Calu3 (cell line): ENCODE measurements around the gene MTERF4. TPM values are rescaled to one million over a fixed set of nuclear protein-coding genes. Genes with fewer than 3 reads are reported as not detected.
"Not testable (repeated sequence)": the region's sequence is repeated elsewhere in the genome, so short reads cannot be mapped to it uniquely, and the experiment has no call there.

Experiments used
- BruUV-seq: library from RNA; stranded (reverse); fragments of 400-500 nt; replicated peaks from 2 replicates; lab custom pipeline; 2021; lab: Mats Ljungman, UMichigan
- CTCF ChIA-PET: fragments of 300-600 bp; sonication (Branson Sonifier 250); formaldehyde crosslinking; loops from one replicate; lab custom pipeline; 2022; ENCODE audit warnings: antibody characterized with exemption; lab: Charles Lee
- DNase-seq: peaks from one replicate; pipeline ENCODE4 v3.0.0; 2022
- H3K27ac Mint-ChIP-seq: one replicate; pipeline ENCODE4 v1.8.0; 2022; ENCODE audit warnings: mixed read lengths; ENCODE audit not compliant: unreplicated experiment
- H3K27me3 Mint-ChIP-seq: one replicate; pipeline ENCODE4 v1.8.0; 2022; ENCODE audit warnings: mixed read lengths; ENCODE audit not compliant: unreplicated experiment
- H3K36me3 Mint-ChIP-seq: one replicate; pipeline ENCODE4 v1.8.0; 2022; ENCODE audit warnings: mild to moderate bottlenecking, moderate library complexity, mixed read lengths; ENCODE audit not compliant: insufficient read depth, unreplicated experiment
- H3K4me1 Mint-ChIP-seq: one replicate; pipeline ENCODE4 v1.8.0; 2022; ENCODE audit warnings: mild to moderate bottlenecking, low read depth, mixed read lengths; ENCODE audit not compliant: unreplicated experiment
- H3K4me3 Mint-ChIP-seq: one replicate; pipeline ENCODE4 v1.8.0; 2022; ENCODE audit warnings: mild to moderate bottlenecking, low read depth, moderate library complexity, mixed read lengths; ENCODE audit not compliant: unreplicated experiment
- H3K9me3 Mint-ChIP-seq: one replicate; pipeline ENCODE4 v1.8.0; 2022; ENCODE audit warnings: low read depth, mixed read lengths; ENCODE audit not compliant: unreplicated experiment
- intact Hi-C: fragments of 100-400 bp; cut with micrococcal nuclease; formaldehyde crosslinking; loops from one replicate; pipeline ENCODE4 v1.10.0; 2022; ENCODE audit not compliant: unreplicated experiment
- total RNA-seq: library from RNA; stranded (reverse); gene quantifications from 2 replicates; pipeline ENCODE4 v1.2.3, GENCODE V29; 2022
- TF ChIP-seq, protein P1 (sequence below): fragments of 200-600 bp; IDR thresholded peaks from one replicate; pipeline ENCODE4 v1.8.0; 2022; ENCODE audit warnings: antibody characterized with exemption; ENCODE audit not compliant: unreplicated experiment

Gene MTERF4
- total RNA-seq, 1 experiment from 2014 or later, result 33.6 TPM

DNA sequence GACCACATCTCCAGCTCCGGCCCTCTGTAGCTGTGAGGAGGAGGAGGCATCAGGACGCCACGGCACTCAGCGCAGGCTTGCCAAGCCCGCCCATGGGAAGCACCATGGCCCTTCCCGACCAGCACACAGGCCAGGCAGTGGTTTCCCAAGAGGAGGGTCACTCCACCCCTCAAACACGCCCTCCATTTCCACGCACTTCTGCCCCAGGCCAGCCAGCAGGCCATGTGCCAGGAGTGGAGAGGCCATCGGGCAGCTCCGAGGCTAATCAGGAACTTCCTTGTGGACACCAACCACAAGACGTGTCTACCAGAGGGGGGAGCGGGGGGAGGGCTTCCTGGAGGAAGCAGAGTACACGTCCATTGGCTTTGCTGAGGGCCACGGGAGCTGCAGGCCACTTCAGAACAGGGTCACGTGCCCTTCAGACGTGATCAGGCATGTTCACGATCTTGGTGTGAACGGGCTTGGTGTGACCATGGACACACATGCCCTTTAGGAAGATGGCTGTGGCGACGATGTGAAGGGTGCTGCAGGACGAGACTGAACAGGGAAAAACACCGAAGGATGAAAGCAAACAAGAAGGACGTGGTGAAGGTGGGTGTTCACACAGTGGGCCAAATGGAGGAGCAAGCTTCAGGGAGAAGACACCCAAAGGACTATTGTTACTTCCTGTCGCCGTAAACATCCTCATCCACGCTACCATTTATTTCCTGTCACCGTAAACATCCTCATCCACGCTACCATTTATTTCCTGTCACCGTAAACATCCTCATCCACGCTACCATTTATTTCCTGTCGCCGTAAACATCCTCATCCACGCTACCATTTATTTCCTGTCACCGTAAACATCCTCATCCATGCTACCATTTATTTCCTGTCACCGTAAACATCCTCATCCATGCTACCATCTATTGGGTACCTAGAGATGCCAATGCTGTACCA lies 6.5 kb upstream of the MTERF4 start:
- BruUV-seq, result no TSS peak

DNA sequence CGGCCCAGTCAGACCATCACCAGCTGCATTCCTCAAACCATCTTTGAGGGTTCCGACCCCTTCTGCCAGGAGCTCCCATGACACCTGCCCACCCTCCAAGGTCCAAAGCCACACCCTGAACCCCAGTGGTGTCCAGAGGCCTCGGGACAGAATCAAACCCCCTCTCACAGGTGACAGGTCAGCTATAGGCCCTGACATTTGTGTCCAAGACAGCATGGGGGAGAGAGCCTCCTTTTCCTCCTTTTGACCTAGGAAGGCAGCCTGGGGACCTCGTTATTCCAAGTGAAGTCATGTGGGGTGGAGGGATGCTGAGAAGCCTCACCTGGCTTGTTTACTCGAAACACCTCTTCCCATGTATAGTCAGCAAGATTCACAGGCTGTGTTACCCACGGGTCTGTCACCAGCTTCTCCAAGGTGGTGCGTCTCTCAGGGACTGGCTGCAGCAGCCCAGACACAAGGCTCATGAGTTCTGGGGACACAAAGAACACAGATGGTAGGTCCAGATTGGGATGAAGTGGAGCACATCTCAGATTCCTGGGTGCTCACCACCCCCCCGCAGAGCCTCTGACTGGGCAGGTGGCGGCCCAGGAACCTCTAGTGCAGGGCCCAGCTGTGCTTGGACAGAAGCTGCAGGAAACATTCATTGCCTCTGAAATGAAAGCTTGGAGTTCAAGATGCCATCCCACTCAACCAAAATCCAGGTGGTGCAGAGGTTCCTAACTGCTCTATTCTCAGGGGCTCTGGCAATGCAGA lies 5.1 kb upstream of the MTERF4 start:
- Mint-ChIP-seq H3K9me3 (no peaks in the 10 kb centered on the region), H3K4me1 (no peaks in the 10 kb centered on the region), H3K27me3 (no peaks in the 10 kb centered on the region), H3K27ac (no peak overlapping the region), H3K4me3 (no peak overlapping the region), H3K36me3 (peaks cover 18% of the 10 kb centered on the region)
- CTCF ChIA-PET, result no interaction called here
- no peak for DNase-seq
- no TSS peak for BruUV-seq
- intact Hi-C loops, result no loop called here
- TF ChIP-seq, protein P1, sequence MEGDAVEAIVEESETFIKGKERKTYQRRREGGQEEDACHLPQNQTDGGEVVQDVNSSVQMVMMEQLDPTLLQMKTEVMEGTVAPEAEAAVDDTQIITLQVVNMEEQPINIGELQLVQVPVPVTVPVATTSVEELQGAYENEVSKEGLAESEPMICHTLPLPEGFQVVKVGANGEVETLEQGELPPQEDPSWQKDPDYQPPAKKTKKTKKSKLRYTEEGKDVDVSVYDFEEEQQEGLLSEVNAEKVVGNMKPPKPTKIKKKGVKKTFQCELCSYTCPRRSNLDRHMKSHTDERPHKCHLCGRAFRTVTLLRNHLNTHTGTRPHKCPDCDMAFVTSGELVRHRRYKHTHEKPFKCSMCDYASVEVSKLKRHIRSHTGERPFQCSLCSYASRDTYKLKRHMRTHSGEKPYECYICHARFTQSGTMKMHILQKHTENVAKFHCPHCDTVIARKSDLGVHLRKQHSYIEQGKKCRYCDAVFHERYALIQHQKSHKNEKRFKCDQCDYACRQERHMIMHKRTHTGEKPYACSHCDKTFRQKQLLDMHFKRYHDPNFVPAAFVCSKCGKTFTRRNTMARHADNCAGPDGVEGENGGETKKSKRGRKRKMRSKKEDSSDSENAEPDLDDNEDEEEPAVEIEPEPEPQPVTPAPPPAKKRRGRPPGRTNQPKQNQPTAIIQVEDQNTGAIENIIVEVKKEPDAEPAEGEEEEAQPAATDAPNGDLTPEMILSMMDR, result no peak

More for the DNA sequence above, 6.5 kb upstream of the MTERF4 start:
- Mint-ChIP-seq H3K9me3 (no peaks in the 10 kb centered on the region), H3K4me3 (no peak overlapping the region), H3K27me3 (no peaks in the 10 kb centered on the region), H3K27ac (no peak overlapping the region), H3K4me1 (no peaks in the 10 kb centered on the region), H3K36me3 (peaks cover 8% of the 10 kb centered on the region)
- no peak for DNase-seq
- intact Hi-C loops, result no loop called here
- CTCF ChIA-PET, result no interaction called here
- TF ChIP-seq, protein P1, result no peak

DNA sequence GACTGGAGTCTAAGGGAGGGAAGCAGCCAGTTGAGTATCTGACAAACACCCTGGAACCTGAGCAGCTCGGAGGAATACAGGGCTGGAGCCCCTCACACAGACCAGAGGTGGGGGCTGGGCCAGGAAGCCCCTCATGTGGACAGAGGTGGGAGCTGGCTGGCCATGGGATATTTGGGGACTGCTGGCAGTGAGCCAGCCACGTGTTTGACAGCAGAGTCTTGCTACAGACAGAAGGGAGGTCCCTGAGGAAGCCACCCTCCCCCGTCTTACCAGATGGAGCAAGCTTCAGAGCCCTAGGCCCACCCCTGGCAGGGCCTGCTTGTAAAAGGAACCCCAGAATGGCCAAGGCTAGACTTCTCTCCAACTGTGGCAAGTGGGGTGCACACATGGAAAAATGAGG lies 3.6 kb upstream of the MTERF4 start:
- Mint-ChIP-seq H3K36me3 (peaks cover 21% of the 10 kb centered on the region), H3K9me3 (no peaks in the 10 kb centered on the region), H3K27me3 (no peaks in the 10 kb centered on the region), H3K4me1 (no peaks in the 10 kb centered on the region), H3K27ac (no peak overlapping the region), H3K4me3 (no peak overlapping the region)
- CTCF ChIA-PET, result no interaction called here
- BruUV-seq, result no TSS peak
- intact Hi-C loops, result no loop called here
- no peak for DNase-seq
- TF ChIP-seq, protein P1, result no peak

DNA sequence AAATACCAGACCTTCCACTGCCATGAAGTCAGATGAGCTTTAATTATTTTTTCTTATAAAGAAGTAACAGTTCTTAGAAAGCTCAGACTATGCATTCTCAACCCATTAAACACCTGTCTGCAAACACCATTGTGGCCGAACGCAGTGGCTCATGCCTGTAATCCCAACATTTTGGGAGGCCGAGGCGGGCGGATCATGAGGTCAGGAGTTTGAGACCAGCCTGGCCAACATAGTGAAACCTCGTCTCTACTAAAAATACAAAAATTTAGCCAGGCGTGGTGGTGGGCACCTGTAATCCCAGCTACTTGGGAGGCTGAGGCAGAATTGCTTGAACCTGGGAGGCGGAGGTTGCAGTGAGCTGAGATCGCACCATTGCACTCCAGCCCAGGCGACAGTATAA lies 2.5 kb upstream of the MTERF4 start:
- intact Hi-C loops, result loop anchor here (5.0 kb wide), 1 partner anchor 43 kb away; the partner anchor contains the start of gene PASK
- CTCF ChIA-PET, H3K4me1 Mint-ChIP-seq, H3K27me3 Mint-ChIP-seq, H3K9me3 Mint-ChIP-seq, H3K4me3 Mint-ChIP-seq, H3K27ac Mint-ChIP-seq, DNase-seq, BruUV-seq: not testable (repeated sequence)
- H3K36me3 Mint-ChIP-seq, result peaks cover 21% of the 10 kb centered on the region
